Erythroblast (primary cell): ENCODE results near the gene DHRS1.

ENCODE experiments used
- GATA1 ChIP-seq: IDR thresholded peaks from 2 replicates; pipeline ENCODE4 v1.6.1; 2011; ENCODE audit warnings: low read depth, mild to moderate bottlenecking, control low read depth, low read length, moderate library complexity
- POLR2A ChIP-seq: IDR thresholded peaks from 2 replicates; pipeline ENCODE4 v1.6.1; 2011; ENCODE audit warnings: mild to moderate bottlenecking, low read length

DNA sequence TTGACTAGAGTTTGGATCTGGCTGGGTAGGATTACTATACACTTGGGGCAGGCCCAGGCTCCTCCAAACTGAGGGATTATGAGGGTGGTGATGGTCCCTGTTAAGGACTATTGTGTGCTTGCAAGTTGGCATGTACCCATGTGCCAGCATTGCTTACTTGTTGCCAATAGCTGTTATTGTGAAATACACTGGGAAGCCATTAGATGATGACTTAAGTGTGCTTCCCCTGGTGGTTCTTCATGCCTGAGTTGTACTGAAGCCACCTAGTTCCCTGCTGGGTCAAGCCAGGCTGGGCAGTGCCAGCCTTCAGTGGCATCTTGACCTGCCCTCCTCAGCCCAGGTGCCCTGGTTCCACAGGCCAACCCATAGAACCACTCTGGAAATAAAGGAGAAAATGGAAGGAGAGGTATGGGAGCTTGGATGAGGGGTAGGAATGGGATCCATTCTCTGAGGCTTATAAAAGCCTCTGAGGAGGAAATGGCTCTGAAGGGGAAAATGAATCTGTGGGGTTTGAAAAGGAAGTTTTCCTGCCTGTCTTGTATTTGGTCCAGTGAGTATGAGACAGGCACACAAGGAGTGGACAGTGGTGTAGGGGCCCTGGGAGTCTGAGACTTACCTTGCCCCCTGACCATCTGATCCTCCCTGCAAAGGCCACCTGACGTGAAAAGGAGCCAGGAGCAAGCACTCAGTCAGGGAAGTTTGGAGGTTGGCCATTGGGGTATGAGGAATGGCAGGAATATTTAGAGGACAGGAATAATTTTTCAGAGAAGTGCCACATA, 12.4 kb upstream of the DHRS1 start:
- TF ChIP-seq POLR2A (no peak), GATA1 (no peak)
